ENCODE data around the gene CDHR1. TPM values are rescaled to one million over a fixed set of nuclear protein-coding genes. Genes with fewer than 3 reads are reported as not detected.

CDHR1 gene
- total and polyA plus RNA-seq, 2 of the 8 experiments (the other 6 are each of a cell fraction or from before 2014, with no cell fraction given): 3.9 to 10.5 TPM

DNA sequence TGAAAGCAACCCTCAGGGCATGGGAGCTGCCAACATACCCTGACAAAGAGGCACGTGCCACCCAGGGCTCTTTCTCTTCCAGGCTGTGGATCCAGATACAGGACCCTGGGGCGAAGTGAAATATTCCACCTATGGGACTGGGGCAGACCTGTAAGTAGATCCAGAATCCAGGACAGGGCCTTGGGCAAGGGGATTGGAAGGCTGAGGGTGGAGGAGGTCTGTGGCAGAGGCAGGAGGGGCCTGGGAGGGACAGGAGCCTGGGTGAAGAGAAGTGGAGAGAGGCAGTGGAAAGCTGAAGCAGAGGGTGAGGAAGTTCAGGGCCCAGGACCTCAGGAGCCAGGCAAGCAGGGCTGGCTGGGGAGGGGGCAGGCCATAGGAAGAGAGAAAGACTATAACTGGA lies 17.2 kb downstream of the CDHR1 start (continued):
- no peak for TF ChIP-seq EZH2 (IDR thresholded peaks at IDR 0.05; ENCODE audit: low read depth, low read length, severe bottlenecking)
- no peak for TF ChIP-seq CREB1 (IDR thresholded peaks at IDR 0.05)
- TF ChIP-seq, protein P1, sequence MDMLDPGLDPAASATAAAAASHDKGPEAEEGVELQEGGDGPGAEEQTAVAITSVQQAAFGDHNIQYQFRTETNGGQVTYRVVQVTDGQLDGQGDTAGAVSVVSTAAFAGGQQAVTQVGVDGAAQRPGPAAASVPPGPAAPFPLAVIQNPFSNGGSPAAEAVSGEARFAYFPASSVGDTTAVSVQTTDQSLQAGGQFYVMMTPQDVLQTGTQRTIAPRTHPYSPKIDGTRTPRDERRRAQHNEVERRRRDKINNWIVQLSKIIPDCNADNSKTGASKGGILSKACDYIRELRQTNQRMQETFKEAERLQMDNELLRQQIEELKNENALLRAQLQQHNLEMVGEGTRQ (IDR thresholded peaks at IDR 0.05; ENCODE audit: low read length): no peak
- TF ChIP-seq E2F6 (IDR thresholded peaks at IDR 0.05): no peak
- no peak for TF ChIP-seq EP300 (IDR thresholded peaks at IDR 0.05; ENCODE audit: borderline replicate concordance in 1 of 2, low read depth in 2 of 2, low read length in 2 of 2)

Measured in H1 (cell line).